PC-3 (cell line): ENCODE measurements around the gene CD320.

ENCODE experiments used
- EZH2 ChIP-seq: fragments of 300-600 bp; sonication (generic); IDR thresholded peaks from one replicate; pipeline ENCODE4 v1.6.1; 2017; ENCODE audit warnings: antibody characterized with exemption, mild to moderate bottlenecking, low read length; ENCODE audit not compliant: unreplicated experiment
- EZH2phosphoT487 ChIP-seq: fragments of 300-600 bp; sonication (generic); IDR thresholded peaks from 2 replicates; pipeline ENCODE4 v1.6.1; 2018; ENCODE audit warnings: mild to moderate bottlenecking, antibody characterized with exemption, low read length, borderline replicate concordance
- TF ChIP-seq, protein P1 (sequence below): fragments of 300-600 bp; sonication (generic); conservative IDR thresholded peaks from 2 replicates; pipeline ENCODE4 v1.5.1; 2017; ENCODE audit warnings: antibody characterized with exemption, low read depth, mild to moderate bottlenecking, low read length

- TF ChIP-seq, protein P1, sequence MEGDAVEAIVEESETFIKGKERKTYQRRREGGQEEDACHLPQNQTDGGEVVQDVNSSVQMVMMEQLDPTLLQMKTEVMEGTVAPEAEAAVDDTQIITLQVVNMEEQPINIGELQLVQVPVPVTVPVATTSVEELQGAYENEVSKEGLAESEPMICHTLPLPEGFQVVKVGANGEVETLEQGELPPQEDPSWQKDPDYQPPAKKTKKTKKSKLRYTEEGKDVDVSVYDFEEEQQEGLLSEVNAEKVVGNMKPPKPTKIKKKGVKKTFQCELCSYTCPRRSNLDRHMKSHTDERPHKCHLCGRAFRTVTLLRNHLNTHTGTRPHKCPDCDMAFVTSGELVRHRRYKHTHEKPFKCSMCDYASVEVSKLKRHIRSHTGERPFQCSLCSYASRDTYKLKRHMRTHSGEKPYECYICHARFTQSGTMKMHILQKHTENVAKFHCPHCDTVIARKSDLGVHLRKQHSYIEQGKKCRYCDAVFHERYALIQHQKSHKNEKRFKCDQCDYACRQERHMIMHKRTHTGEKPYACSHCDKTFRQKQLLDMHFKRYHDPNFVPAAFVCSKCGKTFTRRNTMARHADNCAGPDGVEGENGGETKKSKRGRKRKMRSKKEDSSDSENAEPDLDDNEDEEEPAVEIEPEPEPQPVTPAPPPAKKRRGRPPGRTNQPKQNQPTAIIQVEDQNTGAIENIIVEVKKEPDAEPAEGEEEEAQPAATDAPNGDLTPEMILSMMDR = no peak
- TF ChIP-seq EZH2phosphoT487 (no peak), EZH2 (no peak)
Observed at GRCh38 chr19:8261347-8261746, 46.8 kb downstream of the CD320 start.
